ENCODE results near the gene ABCD1.

DNA sequence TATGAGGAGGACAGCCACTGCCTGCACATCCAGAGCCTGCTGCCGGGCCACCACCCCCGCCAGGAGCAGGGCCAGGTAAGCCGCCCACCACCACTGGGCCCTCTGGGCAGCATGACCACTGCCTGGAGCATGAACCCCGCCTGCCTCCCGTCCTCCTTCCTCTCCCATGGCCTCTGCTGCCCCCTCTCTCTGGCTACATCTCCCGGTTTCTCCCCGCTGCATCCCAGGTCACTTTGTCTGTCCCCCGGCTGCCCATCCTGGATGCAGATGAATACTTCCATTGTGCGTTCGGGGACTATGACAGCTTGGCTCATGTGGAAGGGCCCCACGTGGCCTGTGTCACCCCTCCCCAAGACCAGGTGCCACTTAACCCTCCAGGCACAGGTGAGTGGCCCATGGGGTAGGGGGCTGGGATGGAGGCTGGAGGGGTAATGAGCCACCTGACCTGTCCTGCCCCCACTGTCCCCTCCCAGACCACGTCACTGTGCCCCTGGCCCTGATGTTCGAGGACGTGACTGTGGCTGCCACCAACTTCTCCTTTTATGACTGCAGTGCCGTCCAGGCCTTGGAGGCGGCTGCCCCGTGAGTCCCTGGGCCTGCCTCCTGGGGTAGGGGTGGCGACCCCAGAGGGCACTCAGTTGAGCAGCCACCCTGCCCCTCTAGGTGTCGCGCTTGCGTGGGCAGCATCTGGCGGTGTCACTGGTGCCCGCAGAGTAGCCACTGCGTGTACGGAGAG lies 45.4 kb downstream of the ABCD1 start:
- TF ChIP-seq, protein P1, sequence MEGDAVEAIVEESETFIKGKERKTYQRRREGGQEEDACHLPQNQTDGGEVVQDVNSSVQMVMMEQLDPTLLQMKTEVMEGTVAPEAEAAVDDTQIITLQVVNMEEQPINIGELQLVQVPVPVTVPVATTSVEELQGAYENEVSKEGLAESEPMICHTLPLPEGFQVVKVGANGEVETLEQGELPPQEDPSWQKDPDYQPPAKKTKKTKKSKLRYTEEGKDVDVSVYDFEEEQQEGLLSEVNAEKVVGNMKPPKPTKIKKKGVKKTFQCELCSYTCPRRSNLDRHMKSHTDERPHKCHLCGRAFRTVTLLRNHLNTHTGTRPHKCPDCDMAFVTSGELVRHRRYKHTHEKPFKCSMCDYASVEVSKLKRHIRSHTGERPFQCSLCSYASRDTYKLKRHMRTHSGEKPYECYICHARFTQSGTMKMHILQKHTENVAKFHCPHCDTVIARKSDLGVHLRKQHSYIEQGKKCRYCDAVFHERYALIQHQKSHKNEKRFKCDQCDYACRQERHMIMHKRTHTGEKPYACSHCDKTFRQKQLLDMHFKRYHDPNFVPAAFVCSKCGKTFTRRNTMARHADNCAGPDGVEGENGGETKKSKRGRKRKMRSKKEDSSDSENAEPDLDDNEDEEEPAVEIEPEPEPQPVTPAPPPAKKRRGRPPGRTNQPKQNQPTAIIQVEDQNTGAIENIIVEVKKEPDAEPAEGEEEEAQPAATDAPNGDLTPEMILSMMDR (IDR thresholded peaks at IDR 0.05 in 8 of 11, conservative IDR thresholded peaks at IDR 0.05 in 3 of 11) = no peak
- TF ChIP-seq POLR2A (IDR thresholded peaks at IDR 0.05) = no peak
- TF ChIP-seq POLR2AphosphoS5 (IDR thresholded peaks at IDR 0.05) = no peak
